MM.1S (cell line): ENCODE measurements around the gene FA2H.

Experiments
- DNase-seq: peaks from one replicate; pipeline ENCODE4 v3.0.0-alpha.2; 2015
- H2AFZ ChIP-seq: fragments of 300-600 bp; sonication (generic); 2 replicates; pipeline ENCODE4 v1.6.0; 2016; ENCODE audit warnings: antibody characterized with exemption, low read length
- H3F3A ChIP-seq: fragments of 300-600 bp; sonication (generic); 2 replicates; pipeline ENCODE4 v1.6.1; 2016; ENCODE audit warnings: mild to moderate bottlenecking, antibody characterized with exemption, low read length, moderate library complexity, mixed read lengths; ENCODE audit not compliant: insufficient read depth
- H3K27ac ChIP-seq: fragments of 300-600 bp; sonication (generic); 2 replicates; pipeline ENCODE4 v1.5.1; 2016; ENCODE audit warnings: mild to moderate bottlenecking, low read length
- H3K27me3 ChIP-seq: fragments of 300-600 bp; sonication (generic); replicated peaks from 2 replicates; pipeline ENCODE4 v1.6.0; 2016; ENCODE audit warnings: low read length; ENCODE audit not compliant: insufficient read depth
- H3K36me3 ChIP-seq: fragments of 300-600 bp; sonication (generic); replicated peaks from 2 replicates; pipeline ENCODE4 v1.6.1; 2016; ENCODE audit warnings: mild to moderate bottlenecking, low read length, mixed read lengths; ENCODE audit not compliant: insufficient read depth
- H3K4me1 ChIP-seq: fragments of 300-600 bp; sonication (generic); 2 replicates; pipeline ENCODE4 v1.6.1; 2016; ENCODE audit warnings: low read length, mixed read lengths
- H3K4me2 ChIP-seq: fragments of 300-600 bp; sonication (generic); 2 replicates; pipeline ENCODE4 v1.6.0; 2016; ENCODE audit warnings: low read depth, low read length
- H3K4me3 ChIP-seq: fragments of 300-600 bp; sonication (generic); 2 replicates; pipeline ENCODE4 v1.5.1; 2016; ENCODE audit warnings: low read length, mixed read lengths
- H3K79me2 ChIP-seq: fragments of 300-600 bp; sonication (generic); 2 replicates; pipeline ENCODE4 v1.6.1; 2016; ENCODE audit warnings: mixed run types, low read length, mixed read lengths
- H3K9ac ChIP-seq: fragments of 300-600 bp; sonication (generic); 2 replicates; pipeline ENCODE4 v1.6.1; 2016; ENCODE audit warnings: low read length, mixed read lengths
- H3K9me2 ChIP-seq: fragments of 300-600 bp; sonication (generic); replicated peaks from 2 replicates; pipeline ENCODE4 v1.6.1; 2016; ENCODE audit warnings: mild to moderate bottlenecking, low read length, mixed read lengths; ENCODE audit not compliant: insufficient read depth
- H3K9me3 ChIP-seq: fragments of 300-600 bp; sonication (generic); replicated peaks from 2 replicates; pipeline ENCODE4 v1.6.1; 2016; ENCODE audit warnings: mild to moderate bottlenecking, low read length, mixed read lengths; ENCODE audit not compliant: insufficient read depth
- H4K20me1 ChIP-seq: fragments of 300-600 bp; sonication (generic); 2 replicates; pipeline ENCODE4 v1.6.1; 2016; ENCODE audit warnings: mild to moderate bottlenecking, low read length, moderate library complexity, mixed read lengths; ENCODE audit not compliant: insufficient read depth
- EZH2 ChIP-seq: fragments of 300-600 bp; sonication (generic); optimal IDR thresholded peaks from 2 replicates; pipeline ENCODE3; 2017; ENCODE audit warnings: low read depth, mild to moderate bottlenecking, antibody characterized with exemption, low read length, mixed read lengths
- EZH2phosphoT487 ChIP-seq: fragments of 300-600 bp; sonication (generic); IDR thresholded peaks from 2 replicates; pipeline ENCODE4 v1.6.1; 2018; ENCODE audit warnings: antibody characterized with exemption, low read length
- TF ChIP-seq, protein P1 (sequence below): fragments of 300-600 bp; sonication (generic); IDR thresholded peaks from 2 replicates; pipeline ENCODE4 v1.5.1; 2016; ENCODE audit warnings: antibody characterized with exemption, low read length, mixed read lengths

The FA2H gene

GRCh38 chr16:74748616-74749026 lies 26.0 kb downstream of the FA2H start:
- Histone ChIP-seq H4K20me1 (no peaks in the 10 kb centered on the region), H3K79me2 (no peaks in the 10 kb centered on the region), H2AFZ (no peak overlapping the region), H3K4me3 (no peak overlapping the region), H3K27ac (no peak overlapping the region), H3K9me2 (no peaks in the 10 kb centered on the region), H3K4me1 (no peaks in the 10 kb centered on the region), H3K9ac (no peak overlapping the region), H3F3A (no peaks in the 10 kb centered on the region), H3K4me2 (no peak overlapping the region), H3K9me3 (no peaks in the 10 kb centered on the region), H3K36me3 (no peaks in the 10 kb centered on the region), H3K27me3 (no peaks in the 10 kb centered on the region)
- no peak for DNase-seq
- TF ChIP-seq, protein P1, sequence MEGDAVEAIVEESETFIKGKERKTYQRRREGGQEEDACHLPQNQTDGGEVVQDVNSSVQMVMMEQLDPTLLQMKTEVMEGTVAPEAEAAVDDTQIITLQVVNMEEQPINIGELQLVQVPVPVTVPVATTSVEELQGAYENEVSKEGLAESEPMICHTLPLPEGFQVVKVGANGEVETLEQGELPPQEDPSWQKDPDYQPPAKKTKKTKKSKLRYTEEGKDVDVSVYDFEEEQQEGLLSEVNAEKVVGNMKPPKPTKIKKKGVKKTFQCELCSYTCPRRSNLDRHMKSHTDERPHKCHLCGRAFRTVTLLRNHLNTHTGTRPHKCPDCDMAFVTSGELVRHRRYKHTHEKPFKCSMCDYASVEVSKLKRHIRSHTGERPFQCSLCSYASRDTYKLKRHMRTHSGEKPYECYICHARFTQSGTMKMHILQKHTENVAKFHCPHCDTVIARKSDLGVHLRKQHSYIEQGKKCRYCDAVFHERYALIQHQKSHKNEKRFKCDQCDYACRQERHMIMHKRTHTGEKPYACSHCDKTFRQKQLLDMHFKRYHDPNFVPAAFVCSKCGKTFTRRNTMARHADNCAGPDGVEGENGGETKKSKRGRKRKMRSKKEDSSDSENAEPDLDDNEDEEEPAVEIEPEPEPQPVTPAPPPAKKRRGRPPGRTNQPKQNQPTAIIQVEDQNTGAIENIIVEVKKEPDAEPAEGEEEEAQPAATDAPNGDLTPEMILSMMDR, result no peak
- no peak for TF ChIP-seq EZH2phosphoT487
- TF ChIP-seq EZH2, result no peak

DNA sequence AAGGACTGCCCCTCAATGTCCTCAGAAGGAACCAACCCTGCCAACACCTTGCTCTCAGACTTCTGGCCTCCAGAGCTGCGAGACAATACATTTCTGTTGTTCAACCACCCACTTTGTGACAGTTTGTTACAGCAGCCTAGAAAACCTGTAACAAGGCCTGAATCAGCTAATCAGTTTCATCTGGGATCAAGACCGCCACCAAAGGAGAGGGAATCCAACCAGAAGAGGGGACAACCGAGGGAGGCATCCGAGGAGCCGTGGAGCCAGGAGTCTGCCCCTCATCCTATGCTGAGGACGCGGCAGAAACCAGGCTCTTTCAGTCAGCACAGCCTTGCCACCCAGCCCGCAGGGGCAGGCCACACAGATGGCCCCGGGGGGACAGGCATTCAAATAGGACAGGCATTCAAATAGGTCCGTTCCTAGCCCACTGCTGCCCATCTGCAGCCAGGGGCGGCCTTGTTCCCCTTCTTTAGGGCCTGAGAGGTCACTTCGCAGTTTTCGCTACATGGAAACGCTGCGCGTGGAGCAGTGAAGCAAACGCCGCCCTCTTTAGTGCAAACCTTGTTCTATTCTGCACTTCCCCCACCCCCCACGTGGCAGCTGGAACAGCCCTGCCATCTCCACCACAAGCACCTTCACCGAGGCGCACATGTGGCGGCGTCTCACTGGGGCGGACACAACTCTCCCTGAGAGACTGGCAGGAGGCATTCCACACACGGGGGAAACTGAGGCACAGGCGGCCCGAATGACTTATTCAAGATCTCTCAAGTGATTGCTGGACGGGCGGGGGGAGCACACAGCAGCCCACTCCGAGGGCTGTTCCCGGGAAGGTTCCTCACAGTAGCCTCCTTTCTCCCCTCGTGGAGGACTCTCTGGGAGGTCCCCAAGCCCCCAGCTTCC lies 26.7 kb downstream of the FA2H start:
- no peaks in the 10 kb centered on the region for H4K20me1 ChIP-seq
- no peaks in the 10 kb centered on the region for H3K9me2 ChIP-seq
- H3K27ac ChIP-seq, result no peak overlapping the region
- no peak overlapping the region for H3K9ac ChIP-seq
- no peak overlapping the region for H2AFZ ChIP-seq
- no peak for DNase-seq
- no peaks in the 10 kb centered on the region for H3F3A ChIP-seq
- H3K9me3 ChIP-seq, result no peaks in the 10 kb centered on the region
- no peak overlapping the region for H3K4me2 ChIP-seq
- TF ChIP-seq, protein P1, result no peak
- TF ChIP-seq EZH2, result no peak
- no peak for TF ChIP-seq EZH2phosphoT487
- no peaks in the 10 kb centered on the region for H3K36me3 ChIP-seq
- no peak overlapping the region for H3K4me3 ChIP-seq
- no peaks in the 10 kb centered on the region for H3K79me2 ChIP-seq
- H3K4me1 ChIP-seq, result no peaks in the 10 kb centered on the region
- H3K27me3 ChIP-seq, result no peaks in the 10 kb centered on the region

DNA sequence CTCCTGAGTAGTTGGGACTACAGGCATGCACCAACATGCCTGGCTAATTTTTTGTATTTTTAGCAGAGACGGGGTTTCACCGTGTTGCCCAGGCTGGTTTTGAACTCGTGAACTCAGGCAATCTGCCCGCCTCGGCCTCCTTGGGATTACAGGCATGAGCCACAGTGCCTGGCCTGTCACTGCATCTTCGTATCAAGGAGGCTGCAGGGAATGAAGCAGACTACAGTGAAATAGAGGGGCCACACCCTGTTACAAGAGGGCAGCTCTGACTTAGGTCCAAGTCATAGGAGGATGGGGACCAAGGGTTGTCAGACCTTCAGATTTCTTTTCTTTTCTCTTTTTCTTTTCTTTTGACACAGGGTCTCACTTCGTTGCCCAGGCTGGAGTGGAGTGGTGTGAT lies 28.7 kb downstream of the FA2H start:
- H4K20me1 ChIP-seq, result no peaks in the 10 kb centered on the region
- H3K9me2 ChIP-seq, result no peaks in the 10 kb centered on the region
- H3K36me3 ChIP-seq, result no peaks in the 10 kb centered on the region

More for the DNA sequence above, 28.7 kb downstream of the FA2H start:
- Histone ChIP-seq H3K4me3 (no peak overlapping the region), H3K27ac (no peak overlapping the region), H2AFZ (no peak overlapping the region), H3K27me3 (no peaks in the 10 kb centered on the region), H3K9ac (no peak overlapping the region), H3K9me3 (no peaks in the 10 kb centered on the region), H3K79me2 (no peaks in the 10 kb centered on the region), H3F3A (no peaks in the 10 kb centered on the region), H3K4me2 (no peak overlapping the region), H3K4me1 (no peaks in the 10 kb centered on the region)
- TF ChIP-seq EZH2 (no peak), EZH2phosphoT487 (no peak)
- no peak for DNase-seq
